ENCODE measurements around the gene KNTC1. TPM values are rescaled to one million over a fixed set of nuclear protein-coding genes. Genes with fewer than 3 reads are reported as not detected.

Gene KNTC1
- total RNA-seq, 1 donor = 12.3 TPM

DNA sequence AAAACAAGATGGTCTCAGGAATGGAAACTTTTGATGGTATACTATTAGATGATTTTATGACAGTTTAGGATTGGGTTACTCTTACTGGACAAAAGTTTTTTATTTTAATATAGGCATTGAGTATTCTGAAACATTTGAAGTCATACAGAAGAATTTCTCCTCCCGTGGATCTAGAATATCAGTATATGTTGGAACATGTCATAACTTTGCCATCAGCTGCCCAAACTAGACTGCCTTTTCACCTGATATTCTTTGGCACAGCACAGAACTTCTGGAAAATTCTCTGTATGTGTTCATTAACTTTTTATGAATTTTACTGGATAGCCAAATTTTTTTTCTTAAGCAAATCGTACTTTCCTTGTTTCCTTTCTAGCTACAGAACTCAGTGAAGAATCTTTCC is 75.4 kb downstream of the KNTC1 start:
- Histone ChIP-seq H3K36me3 (ENCODE audit: insufficient read depth, low read length) (peaks cover 3% of the 10 kb centered on the region), H3K4me3 (ENCODE audit: insufficient read depth, low read length) (no peak overlapping the region), H3K79me2 (ENCODE audit: insufficient read depth, low read length) (no peaks in the 10 kb centered on the region), H3K27ac (ENCODE audit: low read depth, low read length) (no peak overlapping the region), H2AFZ (ENCODE audit: low read length) (no peak overlapping the region), H4K20me1 (ENCODE audit: insufficient read depth, low read length) (no peaks in the 10 kb centered on the region), H3K9me3 (ENCODE audit: low read depth, low read length) (no peaks in the 10 kb centered on the region), H3K27me3 (ENCODE audit: insufficient read depth, low read length) (no peaks in the 10 kb centered on the region), H3K4me1 (ENCODE audit: insufficient read depth, low read length) (no peaks in the 10 kb centered on the region), H3K4me2 (ENCODE audit: insufficient read depth, low read length) (no peak overlapping the region)
- DNase-seq (ENCODE audit: insufficient read length, low spot score, missing footprints) = no peak
- TF ChIP-seq, protein P1, sequence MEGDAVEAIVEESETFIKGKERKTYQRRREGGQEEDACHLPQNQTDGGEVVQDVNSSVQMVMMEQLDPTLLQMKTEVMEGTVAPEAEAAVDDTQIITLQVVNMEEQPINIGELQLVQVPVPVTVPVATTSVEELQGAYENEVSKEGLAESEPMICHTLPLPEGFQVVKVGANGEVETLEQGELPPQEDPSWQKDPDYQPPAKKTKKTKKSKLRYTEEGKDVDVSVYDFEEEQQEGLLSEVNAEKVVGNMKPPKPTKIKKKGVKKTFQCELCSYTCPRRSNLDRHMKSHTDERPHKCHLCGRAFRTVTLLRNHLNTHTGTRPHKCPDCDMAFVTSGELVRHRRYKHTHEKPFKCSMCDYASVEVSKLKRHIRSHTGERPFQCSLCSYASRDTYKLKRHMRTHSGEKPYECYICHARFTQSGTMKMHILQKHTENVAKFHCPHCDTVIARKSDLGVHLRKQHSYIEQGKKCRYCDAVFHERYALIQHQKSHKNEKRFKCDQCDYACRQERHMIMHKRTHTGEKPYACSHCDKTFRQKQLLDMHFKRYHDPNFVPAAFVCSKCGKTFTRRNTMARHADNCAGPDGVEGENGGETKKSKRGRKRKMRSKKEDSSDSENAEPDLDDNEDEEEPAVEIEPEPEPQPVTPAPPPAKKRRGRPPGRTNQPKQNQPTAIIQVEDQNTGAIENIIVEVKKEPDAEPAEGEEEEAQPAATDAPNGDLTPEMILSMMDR (IDR thresholded peaks at IDR 0.05; ENCODE audit: extremely low read depth, low read depth, low read length) = no peak

DNA sequence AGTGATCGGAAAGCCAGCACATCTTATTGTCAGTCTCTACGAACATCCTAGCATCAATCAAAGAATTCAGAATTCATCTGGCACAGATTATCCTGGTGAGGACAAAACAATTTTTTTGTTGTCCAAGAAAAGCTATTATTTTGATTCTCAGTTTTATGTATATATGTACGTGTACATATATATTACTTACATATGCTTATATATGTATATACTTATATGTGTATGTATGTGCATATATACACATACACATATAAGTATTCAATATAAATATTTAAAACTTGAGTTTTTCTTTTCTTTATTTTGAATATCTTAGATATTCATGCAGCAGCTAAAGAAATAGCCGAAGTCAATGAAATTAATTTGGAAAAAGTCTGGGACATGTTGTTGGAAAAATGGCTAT is 77.9 kb downstream of the KNTC1 start:
- peaks cover 10% of the 10 kb centered on the region for H3K36me3 ChIP-seq (ENCODE audit: insufficient read depth, low read length)
- H4K20me1 ChIP-seq (ENCODE audit: insufficient read depth, low read length) = no peaks in the 10 kb centered on the region
- DNase-seq (ENCODE audit: insufficient read length, low spot score, missing footprints) = no peak
- no peak overlapping the region for H2AFZ ChIP-seq (ENCODE audit: low read length)
- H3K4me1 ChIP-seq (ENCODE audit: insufficient read depth, low read length) = no peaks in the 10 kb centered on the region
- no peaks in the 10 kb centered on the region for H3K79me2 ChIP-seq (ENCODE audit: insufficient read depth, low read length)
- no peak overlapping the region for H3K4me3 ChIP-seq (ENCODE audit: insufficient read depth, low read length)
- no peak overlapping the region for H3K27ac ChIP-seq (ENCODE audit: low read depth, low read length)
- no peaks in the 10 kb centered on the region for H3K27me3 ChIP-seq (ENCODE audit: insufficient read depth, low read length)
- no peak overlapping the region for H3K4me2 ChIP-seq (ENCODE audit: insufficient read depth, low read length)
- TF ChIP-seq, protein P1 (IDR thresholded peaks at IDR 0.05; ENCODE audit: extremely low read depth, low read depth, low read length) = no peak
- H3K9me3 ChIP-seq (ENCODE audit: low read depth, low read length) = no peaks in the 10 kb centered on the region

DNA sequence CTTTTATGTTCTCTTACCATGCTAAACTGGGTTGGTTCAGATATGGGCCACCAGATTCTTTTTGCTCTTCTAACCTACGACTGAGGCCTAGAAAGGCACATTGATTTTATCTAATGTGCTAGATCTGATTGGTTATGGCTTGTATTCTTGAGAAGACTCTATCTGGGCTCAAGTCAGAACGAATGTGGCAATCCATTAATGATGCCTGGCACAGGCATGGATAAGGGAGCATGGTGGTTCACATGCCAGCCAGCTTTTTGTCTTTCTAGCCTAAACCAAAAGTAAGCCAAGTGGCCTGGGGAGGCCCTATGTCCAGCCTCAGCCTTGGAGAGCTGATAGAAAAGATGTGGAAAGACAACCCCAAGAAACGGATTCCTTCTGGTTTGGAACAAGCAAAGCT is 82.7 kb downstream of the KNTC1 start:
- no peak for DNase-seq (ENCODE audit: insufficient read length, low spot score, missing footprints)
- Histone ChIP-seq H3K9me3 (ENCODE audit: low read depth, low read length) (no peaks in the 10 kb centered on the region), H3K79me2 (ENCODE audit: insufficient read depth, low read length) (no peaks in the 10 kb centered on the region), H3K27ac (ENCODE audit: low read depth, low read length) (no peak overlapping the region), H3K27me3 (ENCODE audit: insufficient read depth, low read length) (no peaks in the 10 kb centered on the region), H4K20me1 (ENCODE audit: insufficient read depth, low read length) (no peaks in the 10 kb centered on the region), H3K4me1 (ENCODE audit: insufficient read depth, low read length) (no peaks in the 10 kb centered on the region), H3K36me3 (ENCODE audit: insufficient read depth, low read length) (peaks cover 19% of the 10 kb centered on the region), H3K4me3 (ENCODE audit: insufficient read depth, low read length) (no peak overlapping the region), H2AFZ (ENCODE audit: low read length) (no peak overlapping the region), H3K4me2 (ENCODE audit: insufficient read depth, low read length) (no peak overlapping the region)
- TF ChIP-seq, protein P1 (IDR thresholded peaks at IDR 0.05; ENCODE audit: extremely low read depth, low read depth, low read length) = no peak

- TF ChIP-seq, protein P1 (IDR thresholded peaks at IDR 0.05; ENCODE audit: extremely low read depth, low read depth, low read length) = no peak
- Histone ChIP-seq H3K36me3 (ENCODE audit: insufficient read depth, low read length) (peaks cover 24% of the 10 kb centered on the region), H4K20me1 (ENCODE audit: insufficient read depth, low read length) (no peaks in the 10 kb centered on the region), H3K9me3 (ENCODE audit: low read depth, low read length) (no peaks in the 10 kb centered on the region), H3K4me2 (ENCODE audit: insufficient read depth, low read length) (no peak overlapping the region), H3K27ac (ENCODE audit: low read depth, low read length) (no peak overlapping the region), H3K4me3 (ENCODE audit: insufficient read depth, low read length) (no peak overlapping the region), H2AFZ (ENCODE audit: low read length) (no peak overlapping the region), H3K27me3 (ENCODE audit: insufficient read depth, low read length) (no peaks in the 10 kb centered on the region), H3K79me2 (ENCODE audit: insufficient read depth, low read length) (no peaks in the 10 kb centered on the region), H3K4me1 (ENCODE audit: insufficient read depth, low read length) (no peaks in the 10 kb centered on the region)
- DNase-seq (ENCODE audit: insufficient read length, low spot score, missing footprints) = no peak
Observed at GRCh38 chr12:122610207-122610606, 83.2 kb downstream of the KNTC1 start.
